HepG2 (cell line): ENCODE data around the gene HNRNPM.

Experiments used
- ELF1 ChIP-seq: sonication (generic); formaldehyde crosslinking; IDR thresholded peaks from 2 replicates; pipeline ENCODE4 v1.4.0; 2020; ENCODE audit warnings: missing genetic modification reagents
- JUN ChIP-seq: sonication (generic); formaldehyde crosslinking; IDR thresholded peaks from 2 replicates; pipeline ENCODE4 v1.4.0; 2020; ENCODE audit warnings: mild to moderate bottlenecking, missing genetic modification reagents
- SRSF4 ChIP-seq: fragments of 200-400 bp; formaldehyde crosslinking; IDR thresholded peaks from one replicate; pipeline ENCODE4 v1.6.1; 2018; ENCODE audit warnings: mild to moderate bottlenecking, low read depth, low read length, moderate library complexity; ENCODE audit not compliant: poor library complexity, severe bottlenecking
- ZKSCAN5 ChIP-seq: sonication (generic); formaldehyde crosslinking; IDR thresholded peaks from 2 replicates; pipeline ENCODE4 v1.5.1; 2020; ENCODE audit warnings: mild to moderate bottlenecking, missing genetic modification reagents
- TF ChIP-seq, protein P1 (sequence below): sonication (generic); formaldehyde crosslinking; IDR thresholded peaks from 2 replicates; pipeline ENCODE4 v1.4.0; 2020; ENCODE audit warnings: missing genetic modification reagents

DNA sequence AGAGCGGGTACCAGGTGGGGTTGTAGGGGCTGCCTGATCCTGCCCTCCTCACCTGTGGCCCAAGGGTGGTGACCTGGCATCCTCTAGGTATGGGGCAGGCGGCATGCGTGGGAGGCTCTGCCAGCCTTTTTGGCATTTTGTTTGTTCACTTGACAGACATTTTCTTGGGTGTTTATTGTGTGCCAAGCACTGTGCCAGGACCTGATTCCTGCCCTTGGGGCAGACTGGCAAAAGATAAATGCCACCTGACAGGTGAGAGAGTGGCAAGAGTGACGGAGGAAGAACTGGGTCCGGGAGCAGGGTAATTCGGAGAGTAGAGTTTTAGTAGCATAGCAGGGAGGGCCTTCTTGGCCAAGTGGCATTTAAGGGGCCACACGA, 48.6 kb upstream of the HNRNPM start:
- TF ChIP-seq JUN = no peak
- TF ChIP-seq, protein P1, sequence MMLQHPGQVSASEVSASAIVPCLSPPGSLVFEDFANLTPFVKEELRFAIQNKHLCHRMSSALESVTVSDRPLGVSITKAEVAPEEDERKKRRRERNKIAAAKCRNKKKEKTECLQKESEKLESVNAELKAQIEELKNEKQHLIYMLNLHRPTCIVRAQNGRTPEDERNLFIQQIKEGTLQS = no peak
- no peak for TF ChIP-seq ELF1 (CRISPR knock-in tag)
- TF ChIP-seq ZKSCAN5 = no peak
- no peak for TF ChIP-seq SRSF4
